Mesenchymal stem cell (in vitro differentiated cells and primary cell): ENCODE data around the gene BCO1.

Experiments
- DNase-seq: peaks from one replicate; pipeline ENCODE4 v3.0.0-alpha.2; 2013
- H2AFZ ChIP-seq: one replicate; pipeline ENCODE4 v1.6.1; 2013; ENCODE audit warnings: low read depth, mild to moderate bottlenecking, control low read depth, inconsistent platforms, low read length, moderate library complexity
- H2AK5ac ChIP-seq: 2 replicates; pipeline ENCODE4 v1.6.1; 2013; ENCODE audit warnings: low read length, moderate library complexity, mild to moderate bottlenecking, inconsistent platforms; ENCODE audit not compliant: severe bottlenecking
- H2BK120ac ChIP-seq: one replicate; pipeline ENCODE4 v1.6.1; 2013; ENCODE audit warnings: low read depth, mild to moderate bottlenecking, inconsistent platforms, low read length, moderate library complexity
- H2BK12ac ChIP-seq, 2 experiments: one replicate each; pipeline ENCODE4 v1.6.1; 2013; ENCODE audit warnings: inconsistent platforms in 2 of 2, low read length in 2 of 2, mild to moderate bottlenecking in 2 of 2, moderate library complexity in 2 of 2, control low read depth in 1 of 2
- H2BK15ac ChIP-seq: one replicate; pipeline ENCODE4 v1.6.1; 2013; ENCODE audit warnings: mild to moderate bottlenecking, low read depth, inconsistent platforms; ENCODE audit not compliant: poor library complexity, severe bottlenecking
- H2BK5ac ChIP-seq: 2 replicates; pipeline ENCODE4 v1.6.1; 2013; ENCODE audit warnings: low read depth, mild to moderate bottlenecking, low read length, control low read depth, inconsistent platforms; ENCODE audit not compliant: poor library complexity, severe bottlenecking
- H3K14ac ChIP-seq, 2 experiments: one replicate each; pipeline ENCODE4 v1.6.1; 2013; ENCODE audit warnings: inconsistent platforms in 2 of 2, low read length in 2 of 2, control low read depth in 1 of 2, mild to moderate bottlenecking in 1 of 2, moderate library complexity in 1 of 2
- H3K18ac ChIP-seq, 2 experiments: one replicate each; pipeline ENCODE4 v1.6.1; 2013; ENCODE audit warnings: inconsistent platforms in 2 of 2, low read length in 2 of 2, control low read depth in 1 of 2, low read depth in 1 of 2, mild to moderate bottlenecking in 1 of 2
- H3K23ac ChIP-seq, 2 experiments: one replicate each; pipeline ENCODE4 v1.6.1; 2013; ENCODE audit warnings: inconsistent platforms in 2 of 2, low read length in 2 of 2, mild to moderate bottlenecking in 2 of 2, moderate library complexity in 2 of 2, control low read depth in 1 of 2
- H3K27ac ChIP-seq: 2 replicates; pipeline ENCODE4 v1.5.1; 2013; ENCODE audit warnings: mild to moderate bottlenecking, moderate library complexity, low read length, control low read depth, inconsistent platforms; ENCODE audit not compliant: poor library complexity, severe bottlenecking
- H3K27me3 ChIP-seq, 2 experiments: 2 replicates each; pipeline versions ENCODE4 v1.6.1 to v1.7.0; 2013; ENCODE audit warnings: low read length in 2 of 2, mild to moderate bottlenecking in 2 of 2, moderate library complexity in 2 of 2, control low read depth in 1 of 2, inconsistent platforms in 1 of 2; ENCODE audit not compliant: control insufficient read depth in 1 of 2, insufficient read depth in 1 of 2
- H3K36me3 ChIP-seq, 2 experiments: 2 replicates each; pipeline versions ENCODE4 v1.6.1 to v1.7.0; 2013; ENCODE audit warnings: low read length in 2 of 2, control low read depth in 1 of 2, inconsistent platforms in 1 of 2, low read depth in 1 of 2, mild to moderate bottlenecking in 1 of 2; ENCODE audit not compliant: insufficient read depth in 2 of 2, control insufficient read depth in 1 of 2
- H3K4ac ChIP-seq, 2 experiments: one replicate each; pipeline ENCODE4 v1.6.1; 2013; ENCODE audit warnings: inconsistent platforms in 2 of 2, low read length in 2 of 2, mild to moderate bottlenecking in 2 of 2, moderate library complexity in 2 of 2, control low read depth in 1 of 2, low read depth in 1 of 2
- H3K4me1 ChIP-seq: 2 replicates; pipeline ENCODE4 v1.6.1; 2013; ENCODE audit warnings: low read depth, low read length, control low read depth; ENCODE audit not compliant: control insufficient read depth, insufficient read depth
- H3K4me2 ChIP-seq: 2 replicates; pipeline ENCODE4 v1.6.1; 2013; ENCODE audit warnings: low read length, mild to moderate bottlenecking, inconsistent platforms; ENCODE audit not compliant: poor library complexity, severe bottlenecking
- H3K4me3 ChIP-seq, 2 experiments: 2 replicates each; pipeline versions ENCODE4 v1.5.1 to v1.7.0; 2013; ENCODE audit warnings: low read length in 2 of 2, mild to moderate bottlenecking in 2 of 2, control low read depth in 1 of 2, low read depth in 1 of 2; ENCODE audit not compliant: insufficient read depth in 1 of 2
- H3K79me1 ChIP-seq: replicated peaks from 2 replicates; pipeline ENCODE4 v1.6.1; 2013; ENCODE audit warnings: mild to moderate bottlenecking, control low read depth, low read length, inconsistent platforms; ENCODE audit not compliant: poor library complexity, severe bottlenecking
- H3K9ac ChIP-seq: 2 replicates; pipeline ENCODE4 v1.7.0; 2013; ENCODE audit warnings: mild to moderate bottlenecking, low read length, moderate library complexity
- H3K9me3 ChIP-seq: 2 replicates; pipeline ENCODE4 v1.7.0; 2013; ENCODE audit warnings: mild to moderate bottlenecking, low read length; ENCODE audit not compliant: control insufficient read depth
- H4K8ac ChIP-seq: one replicate; pipeline ENCODE4 v1.6.1; 2013; ENCODE audit warnings: inconsistent platforms, mild to moderate bottlenecking, low read length, moderate library complexity
- H4K91ac ChIP-seq: one replicate; pipeline ENCODE4 v1.6.1; 2013; ENCODE audit warnings: mild to moderate bottlenecking, low read length, inconsistent platforms
- WGBS: methylation state at CpG from one replicate; pipeline ENCODE4 v1.1.7; 2013; ENCODE audit warnings: mixed read lengths; 5-methylcytosine and 5-hydroxymethylcytosine counted together

Gene BCO1

DNA sequence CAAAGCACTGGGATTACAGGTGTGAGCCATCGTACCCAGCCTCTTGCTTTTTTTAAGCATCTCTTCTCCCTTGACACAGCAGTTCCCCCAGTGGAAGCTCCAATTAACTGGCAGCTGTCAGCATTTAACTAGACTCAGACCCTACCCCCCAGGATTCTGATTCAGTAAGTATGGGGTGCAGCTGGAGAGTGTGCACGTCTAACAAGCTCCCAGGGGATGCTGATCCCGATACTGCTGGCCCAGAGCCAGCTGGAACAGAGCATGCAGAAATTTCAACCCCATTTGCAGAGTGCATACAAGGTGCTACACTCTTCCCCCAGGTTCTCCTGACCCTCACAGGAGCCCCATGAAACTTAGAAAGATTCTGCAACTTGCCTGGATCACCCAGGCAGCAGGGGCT, 27.7 kb upstream of the BCO1 start:
- no peak overlapping the region for H3K4me2 ChIP-seq
- no peak overlapping the region for H2BK120ac ChIP-seq
- no peak overlapping the region for H2BK15ac ChIP-seq
- no peak overlapping the region for H3K23ac ChIP-seq
- 83% methylated on average over 3 of the region's 3 CpGs for WGBS
- peaks cover 27 to 43% of the 10 kb centered on the region in 2 experiments for H3K27me3 ChIP-seq
- no peaks in the 10 kb centered on the region for H3K36me3 ChIP-seq
- no peaks in the 10 kb centered on the region for H3K4me1 ChIP-seq
- H4K91ac ChIP-seq: no peak overlapping the region
- H4K8ac ChIP-seq: no peak overlapping the region
- no peak overlapping the region for H3K4ac ChIP-seq
- H3K79me1 ChIP-seq: no peaks in the 10 kb centered on the region
- H3K9me3 ChIP-seq: no peaks in the 10 kb centered on the region
- no peak overlapping the region for H2BK5ac ChIP-seq
- no peak overlapping the region for H3K9ac ChIP-seq
- H3K4me3 ChIP-seq: no peak overlapping the region
- no peak overlapping the region for H3K18ac ChIP-seq
- H3K27ac ChIP-seq: no peak overlapping the region
- no peak overlapping the region for H2AFZ ChIP-seq
- no peak overlapping the region for H2AK5ac ChIP-seq
- H3K14ac ChIP-seq: no peak overlapping the region
- no peak for DNase-seq
- H2BK12ac ChIP-seq: no peak overlapping the region

DNA sequence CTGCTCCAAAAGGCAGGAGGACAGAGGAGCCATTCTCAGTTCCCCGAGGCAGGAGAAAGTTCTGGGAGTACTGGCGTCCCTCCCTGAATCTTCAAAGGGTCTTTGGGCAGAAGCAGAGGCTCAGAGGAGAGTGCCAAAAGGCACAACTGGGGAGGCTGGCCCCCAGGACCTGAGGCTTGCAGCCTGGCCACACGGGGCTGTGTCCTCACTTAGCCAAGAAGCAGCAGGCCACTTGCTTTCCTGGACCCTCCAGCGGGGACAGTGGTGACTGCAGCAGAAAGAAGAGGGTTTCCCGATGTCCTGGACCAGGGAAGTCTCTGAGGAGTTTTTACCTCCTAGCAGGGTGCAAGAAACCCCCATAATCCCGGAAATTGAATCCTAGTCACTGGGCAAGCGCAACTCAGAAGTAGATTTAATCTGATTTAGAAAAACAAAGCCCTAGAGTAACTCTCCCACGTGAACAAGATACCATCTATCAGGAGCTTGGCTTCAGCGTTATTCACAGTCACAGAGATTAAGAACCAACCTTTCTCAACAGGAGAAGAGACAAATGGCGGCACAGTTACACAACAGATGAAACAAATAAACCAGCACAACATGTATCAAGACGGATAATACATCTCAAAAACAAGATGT, 25.5 kb upstream of the BCO1 start:
- no peaks in the 10 kb centered on the region for H3K36me3 ChIP-seq
- no peak overlapping the region for H3K4me3 ChIP-seq
- no peak overlapping the region for H2AFZ ChIP-seq
- DNase-seq: no peak
- 75% methylated on average over 11 of the region's 11 CpGs for WGBS
- H3K4me2 ChIP-seq: no peak overlapping the region
- no peak overlapping the region for H2BK5ac ChIP-seq
- H3K79me1 ChIP-seq: no peaks in the 10 kb centered on the region
- H3K9me3 ChIP-seq: no peaks in the 10 kb centered on the region
- no peak overlapping the region for H4K8ac ChIP-seq
- H3K23ac ChIP-seq: no peak overlapping the region
- H3K4ac ChIP-seq: no peak overlapping the region
- H2BK12ac ChIP-seq: no peak overlapping the region
- peaks cover 2% of the 10 kb centered on the region for H3K4me1 ChIP-seq
- peaks cover 16 to 42% of the 10 kb centered on the region in 2 experiments for H3K27me3 ChIP-seq
- no peak overlapping the region for H2BK15ac ChIP-seq
- no peak overlapping the region for H2BK120ac ChIP-seq
- H3K18ac ChIP-seq: no peak overlapping the region
- H2AK5ac ChIP-seq: no peak overlapping the region
- no peak overlapping the region for H3K9ac ChIP-seq
- no peak overlapping the region for H3K27ac ChIP-seq
- H4K91ac ChIP-seq: no peak overlapping the region
- no peak overlapping the region for H3K14ac ChIP-seq

DNA sequence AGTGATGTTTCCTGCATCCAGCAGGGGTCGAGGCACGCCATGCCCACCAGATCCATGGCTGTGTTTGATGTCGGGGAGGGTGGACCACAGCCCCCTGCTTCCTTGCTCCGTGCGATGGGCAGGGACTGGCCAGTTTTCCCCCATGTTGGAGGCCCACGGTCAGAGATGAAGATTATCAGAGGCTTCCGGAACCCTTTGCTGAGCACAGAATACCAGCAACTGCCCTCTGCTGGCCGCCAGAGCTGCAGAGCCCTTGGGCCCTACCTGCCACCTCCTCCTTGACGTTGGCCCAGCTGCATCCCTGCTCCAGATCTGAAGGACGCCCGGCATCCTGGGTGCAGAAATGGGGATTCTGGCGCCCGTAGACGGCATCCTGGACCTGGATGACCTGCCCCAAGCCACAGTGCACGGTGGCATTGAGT, 23.7 kb upstream of the BCO1 start:
- no peaks in the 10 kb centered on the region for H3K36me3 ChIP-seq
- H2BK120ac ChIP-seq: no peak overlapping the region
- no peaks in the 10 kb centered on the region for H3K79me1 ChIP-seq
- H2AK5ac ChIP-seq: no peak overlapping the region
- H3K9ac ChIP-seq: no peak overlapping the region
- H3K27ac ChIP-seq: no peak overlapping the region
- H3K9me3 ChIP-seq: no peaks in the 10 kb centered on the region
- H3K18ac ChIP-seq: no peak overlapping the region
- no peak overlapping the region for H3K4ac ChIP-seq
- WGBS: 67% methylated on average over 15 of the region's 15 CpGs
- H3K4me2 ChIP-seq: no peak overlapping the region
- no peak for DNase-seq
- peaks cover 6 to 36% of the 10 kb centered on the region in 2 experiments for H3K27me3 ChIP-seq
- H2BK15ac ChIP-seq: no peak overlapping the region
- H3K4me3 ChIP-seq: no peak overlapping the region
- no peak overlapping the region for H2BK12ac ChIP-seq
- H2AFZ ChIP-seq: no peak overlapping the region
- H2BK5ac ChIP-seq: no peak overlapping the region
- no peak overlapping the region for H4K91ac ChIP-seq
- H3K4me1 ChIP-seq: peaks cover 2% of the 10 kb centered on the region
- no peak overlapping the region for H4K8ac ChIP-seq
- H3K23ac ChIP-seq: no peak overlapping the region
- H3K14ac ChIP-seq: no peak overlapping the region

DNA sequence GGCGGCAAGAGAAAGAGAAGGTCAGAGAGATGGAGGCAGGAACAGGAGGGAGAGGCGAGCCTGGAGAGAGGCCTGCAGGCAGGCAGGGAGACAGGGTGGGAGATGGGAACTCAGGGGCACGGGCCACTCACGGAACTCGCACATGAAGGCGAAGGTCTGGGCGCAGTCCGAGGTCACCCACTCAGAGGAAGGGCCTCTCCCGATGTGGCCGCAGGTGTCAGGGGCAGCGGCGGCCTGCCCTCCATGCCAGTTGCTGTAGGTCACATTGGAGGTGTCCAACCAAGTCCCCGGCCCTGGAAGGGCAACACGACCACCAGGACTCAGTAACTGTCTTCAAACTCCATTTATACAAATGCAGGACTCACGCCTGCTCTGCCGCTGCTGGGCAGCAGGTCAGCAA, 22.4 kb upstream of the BCO1 start:
- Histone ChIP-seq H3K23ac (no peak overlapping the region), H3K79me1 (no peaks in the 10 kb centered on the region), H3K4me2 (no peak overlapping the region), H2BK15ac (no peak overlapping the region), H3K9ac (no peak overlapping the region), H3K4ac (no peak overlapping the region), H3K9me3 (no peaks in the 10 kb centered on the region), H2BK12ac (no peak overlapping the region), H4K91ac (no peak overlapping the region), H3K14ac (no peak overlapping the region), H2AK5ac (no peak overlapping the region), H2BK120ac (no peak overlapping the region), H2BK5ac (no peak overlapping the region), H3K4me3 (no peak overlapping the region), H3K27ac (no peak overlapping the region), H3K27me3 (peaks cover 7 to 45% of the 10 kb centered on the region in 2 experiments), H3K36me3 (no peaks in the 10 kb centered on the region), H4K8ac (peak overlapping the region; percentile 40), H3K18ac (no peak overlapping the region), H3K4me1 (peaks cover 2% of the 10 kb centered on the region), H2AFZ (no peak overlapping the region)
- 94% methylated on average over 16 of the region's 16 CpGs for WGBS
- DNase-seq: no peak
